ENCODE results near the gene ZNF30.

GRCh38 chr19:34926685-34927375 is at the start of gene ZNF30:
- no peak for TF ChIP-seq POLR2A (IDR thresholded peaks at IDR 0.05; ENCODE audit: low read length)
- TF ChIP-seq GATA1 (IDR thresholded peaks at IDR 0.05; ENCODE audit: low read depth, low read length), result no peak
